ENCODE results near the gene PARD3. TPM values are rescaled to one million over a fixed set of nuclear protein-coding genes. Genes with fewer than 3 reads are reported as not detected.

PARD3 gene
- total RNA-seq, 1 donor: 42.1 TPM

DNA sequence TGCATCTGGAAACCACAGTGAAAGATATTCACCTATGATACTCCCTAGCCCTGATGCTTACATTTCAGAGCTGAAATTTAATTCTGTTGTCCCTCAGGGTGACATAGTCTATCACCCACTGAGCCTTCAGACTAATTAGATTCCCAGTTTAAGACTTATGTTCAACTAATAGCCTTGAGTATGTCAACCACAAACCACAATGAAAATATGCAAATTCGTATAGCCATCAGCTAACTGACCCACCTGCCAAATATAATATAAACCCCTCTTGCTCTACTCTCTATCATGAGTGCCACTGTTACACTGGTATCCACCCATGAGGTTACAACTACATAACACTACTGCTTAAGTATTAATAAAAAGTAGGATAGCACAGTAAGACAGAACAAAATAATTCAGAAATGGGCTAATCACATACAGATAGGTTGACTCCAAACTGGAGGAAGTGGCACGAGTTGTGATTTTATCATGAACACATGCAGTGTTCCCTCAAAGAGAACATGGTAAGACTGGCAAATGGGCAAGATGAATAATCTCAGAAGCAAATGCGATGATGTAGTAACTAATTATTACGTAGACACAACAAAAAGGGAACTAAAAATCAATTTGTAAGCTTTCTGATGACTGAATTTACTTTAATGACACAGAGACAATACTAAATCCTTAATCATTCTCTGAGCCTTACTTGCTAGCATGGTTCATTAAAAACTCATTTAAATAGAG lies 290.6 kb downstream of the PARD3 start:
- no peak for DNase-seq (ENCODE audit: low read depth)
- TF ChIP-seq, protein P1, sequence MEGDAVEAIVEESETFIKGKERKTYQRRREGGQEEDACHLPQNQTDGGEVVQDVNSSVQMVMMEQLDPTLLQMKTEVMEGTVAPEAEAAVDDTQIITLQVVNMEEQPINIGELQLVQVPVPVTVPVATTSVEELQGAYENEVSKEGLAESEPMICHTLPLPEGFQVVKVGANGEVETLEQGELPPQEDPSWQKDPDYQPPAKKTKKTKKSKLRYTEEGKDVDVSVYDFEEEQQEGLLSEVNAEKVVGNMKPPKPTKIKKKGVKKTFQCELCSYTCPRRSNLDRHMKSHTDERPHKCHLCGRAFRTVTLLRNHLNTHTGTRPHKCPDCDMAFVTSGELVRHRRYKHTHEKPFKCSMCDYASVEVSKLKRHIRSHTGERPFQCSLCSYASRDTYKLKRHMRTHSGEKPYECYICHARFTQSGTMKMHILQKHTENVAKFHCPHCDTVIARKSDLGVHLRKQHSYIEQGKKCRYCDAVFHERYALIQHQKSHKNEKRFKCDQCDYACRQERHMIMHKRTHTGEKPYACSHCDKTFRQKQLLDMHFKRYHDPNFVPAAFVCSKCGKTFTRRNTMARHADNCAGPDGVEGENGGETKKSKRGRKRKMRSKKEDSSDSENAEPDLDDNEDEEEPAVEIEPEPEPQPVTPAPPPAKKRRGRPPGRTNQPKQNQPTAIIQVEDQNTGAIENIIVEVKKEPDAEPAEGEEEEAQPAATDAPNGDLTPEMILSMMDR (IDR thresholded peaks at IDR 0.05; ENCODE audit: insufficient read depth, low read length): no peak
- H3K4me3 ChIP-seq (ENCODE audit: low read depth, low read length): no peak overlapping the region

DNA sequence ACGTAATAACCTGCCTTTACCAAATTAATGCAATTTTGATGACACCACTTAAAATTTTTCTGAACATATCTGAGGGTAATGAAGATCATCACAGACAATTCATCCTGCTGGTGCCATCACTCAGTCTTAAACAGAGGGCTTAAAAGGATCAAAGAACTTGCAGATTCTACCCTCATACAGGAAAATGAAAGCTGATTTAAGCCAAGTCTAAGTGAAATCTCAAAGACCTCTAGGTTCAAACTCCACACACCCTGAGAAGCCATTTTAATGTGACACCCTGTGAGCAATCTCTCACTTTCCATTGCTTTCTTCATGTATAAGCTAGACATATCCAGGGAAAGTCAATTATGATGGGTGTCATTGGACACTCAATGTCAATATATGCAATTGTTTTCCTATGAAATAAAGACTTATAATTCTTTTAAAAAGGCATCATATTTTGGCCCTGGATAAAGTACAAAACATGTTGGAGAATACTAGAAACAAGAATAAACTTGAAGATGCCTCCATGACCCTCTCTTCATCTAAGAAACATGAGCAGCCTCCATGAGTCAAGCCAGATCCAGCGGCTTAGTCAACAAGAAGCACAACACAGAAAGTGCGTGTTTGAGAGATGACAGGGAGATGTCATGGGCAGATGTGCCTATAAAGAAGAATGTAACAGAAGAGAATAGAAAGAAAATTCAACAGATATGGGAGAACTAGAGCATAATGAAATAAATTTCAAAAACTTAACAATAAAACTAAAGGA lies 291.9 kb downstream of the PARD3 start:
- no peak for DNase-seq (ENCODE audit: low read depth)
- H3K4me3 ChIP-seq (ENCODE audit: low read depth, low read length): no peak overlapping the region
- TF ChIP-seq, protein P1 (IDR thresholded peaks at IDR 0.05; ENCODE audit: insufficient read depth, low read length): no peak

DNA sequence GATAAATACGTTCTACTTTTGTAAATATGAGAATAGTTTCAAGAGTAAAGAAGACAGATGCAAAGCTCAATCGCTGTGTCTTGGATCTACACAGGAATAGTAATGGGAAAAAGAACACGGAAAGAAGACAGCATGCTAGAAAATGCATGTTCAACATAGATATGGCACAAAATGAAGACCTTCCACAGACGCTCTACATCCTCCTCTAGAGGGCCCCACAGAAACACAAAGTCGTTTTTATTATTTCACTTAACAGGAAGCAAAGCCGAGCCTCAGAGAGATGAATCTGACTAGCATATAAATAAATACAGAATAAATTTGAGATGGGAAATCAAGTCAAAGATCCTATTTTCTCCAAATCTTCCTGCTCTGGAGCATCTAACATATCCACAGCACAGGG lies 292.6 kb downstream of the PARD3 start:
- TF ChIP-seq, protein P1 (IDR thresholded peaks at IDR 0.05; ENCODE audit: insufficient read depth, low read length): peak; percentile 47
- H3K4me3 ChIP-seq (ENCODE audit: low read depth, low read length): no peak overlapping the region
- DNase-seq (ENCODE audit: low read depth): peak; percentile 43

DNA sequence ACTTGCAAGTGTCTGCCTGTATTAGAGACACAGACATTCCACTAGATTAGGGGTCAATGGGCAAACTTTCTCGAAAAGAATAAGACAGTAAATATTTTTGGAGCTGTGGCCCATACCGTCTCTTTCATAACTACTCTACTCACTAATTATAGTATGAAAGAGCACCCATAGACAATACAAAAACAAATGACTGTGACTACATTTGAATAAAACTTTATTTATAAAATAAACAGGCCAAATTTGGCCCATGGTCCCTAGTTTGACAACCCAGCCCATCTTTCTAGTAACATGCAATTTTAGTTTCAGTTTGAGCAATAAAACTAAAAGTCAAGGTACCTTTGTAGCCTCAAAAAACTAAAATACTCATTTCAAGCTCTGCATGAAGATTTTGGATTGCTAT lies 294.6 kb downstream of the PARD3 start:
- DNase-seq (ENCODE audit: low read depth): no peak
- TF ChIP-seq, protein P1 (IDR thresholded peaks at IDR 0.05; ENCODE audit: insufficient read depth, low read length): no peak

DNA sequence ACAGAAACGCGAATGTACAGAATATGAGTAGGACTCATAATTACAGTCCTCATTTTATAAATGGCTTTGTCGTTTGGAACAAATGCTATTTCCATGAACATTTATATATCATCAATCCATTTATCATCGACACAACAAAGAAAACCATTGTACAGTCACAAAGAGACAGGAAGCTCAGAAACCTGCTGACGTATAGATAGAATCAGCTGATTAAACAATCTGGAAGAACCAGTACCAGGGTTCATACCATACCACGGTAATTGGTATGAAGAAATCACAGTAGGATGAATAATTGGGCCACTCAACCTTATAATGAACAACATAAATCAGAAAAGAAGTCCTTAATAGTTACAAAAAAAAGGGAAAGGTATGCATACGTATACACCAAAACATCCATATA lies 295.0 kb downstream of the PARD3 start:
- no peak overlapping the region for H3K4me3 ChIP-seq (ENCODE audit: low read depth, low read length)
- TF ChIP-seq, protein P1 (IDR thresholded peaks at IDR 0.05; ENCODE audit: insufficient read depth, low read length): no peak
- DNase-seq (ENCODE audit: low read depth): no peak

More for the DNA sequence above, 294.6 kb downstream of the PARD3 start:
- H3K4me3 ChIP-seq (ENCODE audit: low read depth, low read length): no peak overlapping the region

DNA sequence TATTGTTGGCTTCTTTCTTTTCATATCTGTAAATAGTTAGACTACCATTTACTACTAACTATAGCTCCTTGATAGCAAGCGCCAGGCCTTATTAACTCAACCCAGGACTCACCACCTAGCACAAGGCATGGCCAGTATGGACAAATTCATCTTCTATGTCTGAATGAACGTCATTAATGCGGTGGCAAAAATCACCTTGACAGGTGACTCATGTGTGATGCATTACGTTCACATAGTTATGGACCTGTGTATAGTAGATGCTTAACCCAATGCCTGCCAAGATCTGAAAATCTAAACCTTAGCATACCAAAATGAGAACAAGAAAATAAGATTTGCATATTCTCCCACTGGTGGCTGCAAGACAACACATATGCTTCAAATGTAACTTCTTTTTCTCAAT lies 300.8 kb downstream of the PARD3 start:
- TF ChIP-seq, protein P1 (IDR thresholded peaks at IDR 0.05; ENCODE audit: insufficient read depth, low read length): no peak
- no peak overlapping the region for H3K4me3 ChIP-seq (ENCODE audit: low read depth, low read length)
- DNase-seq (ENCODE audit: low read depth): no peak
